ENCODE results near the gene SSR2. TPM values are rescaled to one million over a fixed set of nuclear protein-coding genes. Genes with fewer than 3 reads are reported as not detected.

Gene SSR2
- total and polyA plus RNA-seq, 7 donors = 44.6 to 255 (median 77.5) TPM

GRCh38 chr1:156065871-156066270 is 45.1 kb upstream of the SSR2 start:
- TF ChIP-seq CTCF (IDR thresholded peaks at IDR 0.05) = no peak
- Histone ChIP-seq H3K4me3 (no peak overlapping the region), H3K27ac (no peak overlapping the region), H3K9me3 (no peaks in the 10 kb centered on the region), H3K4me1 (no peaks in the 10 kb centered on the region), H3K36me3 (ENCODE audit: insufficient read depth in 1 of 2, low read depth in 1 of 2) (no peaks in the 10 kb centered on the region), H3K27me3 (ENCODE audit: insufficient read depth in 3 of 3, low read length in 2 of 3) (no peaks in the 10 kb centered on the region)
- ATAC-seq (no peak), DNase-seq (no peak)
- WGBS, 3 donors = 75 to 82% (median 78%) methylated on average over 16 of the region's 16 CpGs
- intact Hi-C loops (cut with DNase I) = no loop called here

- TF ChIP-seq CTCF (IDR thresholded peaks at IDR 0.05) = no peak
- intact Hi-C loops (cut with DNase I) = no loop called here
- Histone ChIP-seq H3K4me3 (no peak overlapping the region), H3K4me1 (no peaks in the 10 kb centered on the region), H3K27me3 (ENCODE audit: insufficient read depth in 3 of 3, low read length in 2 of 3) (no peaks in the 10 kb centered on the region), H3K27ac (no peak overlapping the region), H3K9me3 (no peaks in the 10 kb centered on the region), H3K36me3 (ENCODE audit: insufficient read depth in 1 of 2, low read depth in 1 of 2) (no peaks in the 10 kb centered on the region)
- DNase-seq (no peak), ATAC-seq (no peak)
- 92 to 93% (median 93%) methylated on average over 3 of the region's 3 CpGs for WGBS, 3 donors
Observed at GRCh38 chr1:156065212-156065611, 44.5 kb upstream of the SSR2 start.

DNA sequence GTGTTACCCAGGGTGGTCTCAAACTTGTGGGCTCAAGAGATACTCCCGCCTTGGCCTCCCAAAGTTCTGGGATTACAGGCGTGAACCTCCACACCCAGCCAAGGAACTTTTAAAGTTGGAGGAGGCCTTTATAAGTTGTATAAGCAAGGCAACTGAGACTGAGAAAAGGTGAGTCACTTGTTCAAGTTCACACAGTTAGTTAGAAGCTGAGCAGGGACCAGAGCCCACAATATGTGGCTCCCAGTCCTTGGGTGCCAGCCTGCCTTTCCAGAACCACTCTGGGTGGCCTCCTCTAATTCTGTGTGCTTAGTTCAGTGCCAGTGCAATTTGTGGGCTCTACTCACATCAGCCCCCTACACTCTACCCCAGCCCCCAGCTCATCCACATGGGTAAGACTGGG is 43.9 kb upstream of the SSR2 start:
- Histone ChIP-seq H3K4me1 (no peaks in the 10 kb centered on the region), H3K4me3 (no peak overlapping the region), H3K9me3 (no peaks in the 10 kb centered on the region), H3K27ac (no peak overlapping the region), H3K27me3 (ENCODE audit: insufficient read depth in 3 of 3, low read length in 2 of 3) (no peaks in the 10 kb centered on the region), H3K36me3 (ENCODE audit: insufficient read depth in 1 of 2, low read depth in 1 of 2) (no peaks in the 10 kb centered on the region)
- DNase-seq (no peak), ATAC-seq (no peak)
- 96 to 100% (median 100%) methylated on average over 2 of the region's 2 CpGs for WGBS, 3 donors
- TF ChIP-seq CTCF (IDR thresholded peaks at IDR 0.05) = no peak
- intact Hi-C loops (cut with DNase I) = no loop called here

GRCh38 chr1:156063997-156064285 is 43.2 kb upstream of the SSR2 start:
- H3K4me1 ChIP-seq = no peaks in the 10 kb centered on the region
- no peaks in the 10 kb centered on the region for H3K36me3 ChIP-seq (ENCODE audit: insufficient read depth in 1 of 2, low read depth in 1 of 2)
- H3K4me3 ChIP-seq = no peak overlapping the region
- TF ChIP-seq CTCF (IDR thresholded peaks at IDR 0.05) = no peak
- no peaks in the 10 kb centered on the region for H3K27me3 ChIP-seq (ENCODE audit: insufficient read depth in 3 of 3, low read length in 2 of 3)
- DNase-seq = no peak
- intact Hi-C loops (cut with DNase I) = no loop called here
- H3K9me3 ChIP-seq = no peaks in the 10 kb centered on the region
- no peak overlapping the region for H3K27ac ChIP-seq
- 64 to 70% (median 64%) methylated on average over 2 of the region's 2 CpGs for WGBS, 3 donors
- no peak for ATAC-seq

DNA sequence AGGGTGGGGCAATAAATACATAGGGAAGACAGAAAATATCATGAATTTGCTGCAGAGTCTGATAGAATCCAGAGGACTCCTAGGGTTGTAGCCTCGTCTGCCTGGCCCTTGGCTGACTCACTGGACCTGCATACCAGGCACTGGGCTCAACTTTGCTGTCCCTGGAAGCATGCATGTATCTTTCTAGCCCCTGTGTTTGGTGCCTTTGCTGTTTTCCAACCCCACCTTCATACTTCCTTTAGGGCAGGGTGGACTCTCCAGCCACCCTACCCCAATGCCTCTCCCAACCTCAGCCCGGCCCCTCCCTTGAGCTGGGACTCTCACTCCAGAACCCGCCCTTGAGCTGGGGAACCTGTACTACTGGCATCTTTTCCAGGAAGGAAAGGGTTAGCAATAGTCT is 41.4 kb upstream of the SSR2 start:
- Histone ChIP-seq H3K27ac (no peak overlapping the region), H3K4me1 (no peaks in the 10 kb centered on the region), H3K27me3 (ENCODE audit: insufficient read depth in 3 of 3, low read length in 2 of 3) (no peaks in the 10 kb centered on the region), H3K4me3 (no peak overlapping the region), H3K9me3 (no peaks in the 10 kb centered on the region), H3K36me3 (ENCODE audit: insufficient read depth in 1 of 2, low read depth in 1 of 2) (peaks cover 0 to 16% of the 10 kb centered on the region in 2 donors)
- 94 to 97% (median 97%) methylated on average over 3 of the region's 3 CpGs for WGBS, 3 donors
- ATAC-seq (no peak), DNase-seq (no peak)
- TF ChIP-seq CTCF (IDR thresholded peaks at IDR 0.05) = no peak
- intact Hi-C loops (cut with DNase I) = no loop called here

Measured in psoas muscle (tissue), 8 donors.